Body of pancreas (tissue), 4 donors: Measurements from ENCODE around the gene CDC14B.

Source experiments
- CTCF ChIP-seq, 7 experiments: fragments of 450-650 bp in 4 of 7; fragments of 200-600 bp in 3 of 7; sonication (generic) in 3 of 7; IDR thresholded peaks; one replicate each; pipeline ENCODE4 v1.5.1; 2016 to 2019; ENCODE audit warnings: antibody characterized with exemption in 7 of 7
- POLR2A ChIP-seq, 3 donors: fragments of 450-650 bp; IDR thresholded peaks; one replicate each; pipeline ENCODE4 v1.6.1; 2016; ENCODE audit warnings: antibody characterized with exemption in 3 of 3, mild to moderate bottlenecking in 2 of 3

GRCh38 chr9:96476591-96476990, 143.1 kb downstream of the CDC14B start:
- no peak for TF ChIP-seq CTCF (IDR thresholded peaks at IDR 0.05)
- no peak for TF ChIP-seq POLR2A (IDR thresholded peaks at IDR 0.05)
